ENCODE results near the gene HSF5. TPM values are rescaled to one million over a fixed set of nuclear protein-coding genes. Genes with fewer than 3 reads are reported as not detected.

The HSF5 gene
- total RNA-seq, 2 donors from 2014 or later, result 0.07 TPM; not detected in 1

DNA sequence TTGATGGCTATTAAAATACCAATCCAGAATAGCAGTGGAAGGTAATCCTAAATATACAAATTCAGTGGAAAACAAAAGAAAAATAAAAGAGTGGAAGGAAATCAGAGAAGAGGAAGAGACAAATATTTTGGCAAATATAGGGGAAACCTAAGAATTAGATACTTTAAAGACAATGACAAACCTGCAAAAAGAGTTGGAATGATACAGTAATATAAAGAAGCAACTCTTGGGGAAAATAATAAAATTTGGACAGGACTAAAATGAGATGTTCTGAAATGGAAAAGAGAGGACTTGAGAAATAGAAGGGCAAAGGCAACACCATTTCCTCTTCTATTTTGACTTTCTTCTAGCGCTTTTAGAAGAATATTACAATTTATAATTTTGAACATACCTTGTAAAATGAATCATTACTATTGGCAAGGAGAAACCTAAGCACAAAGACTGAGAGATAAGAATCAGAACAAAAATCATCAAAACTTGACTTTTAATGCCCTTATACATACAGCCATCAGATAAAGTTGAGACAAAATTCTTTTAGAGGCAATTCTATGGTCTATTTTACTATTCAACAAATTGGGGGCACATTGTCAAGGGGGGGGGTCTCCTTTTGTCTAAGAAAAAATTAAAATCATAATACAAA, 76.0 kb downstream of the HSF5 start:
- Histone ChIP-seq H3K9me3 (no peaks in the 10 kb centered on the region), H3K27me3 (no peaks in the 10 kb centered on the region), H3K36me3 (no peaks in the 10 kb centered on the region), H3K27ac (no peak overlapping the region), H3K4me1 (no peaks in the 10 kb centered on the region), H3K9ac (ENCODE audit: low read depth in 2 of 2, low read length in 2 of 2) (peak overlapping the region in 1 of 2 donors; percentile 68), H3K4me3 (peak overlapping the region; percentile 36)
- DNase-seq, result no peak
- TF ChIP-seq, protein P1, sequence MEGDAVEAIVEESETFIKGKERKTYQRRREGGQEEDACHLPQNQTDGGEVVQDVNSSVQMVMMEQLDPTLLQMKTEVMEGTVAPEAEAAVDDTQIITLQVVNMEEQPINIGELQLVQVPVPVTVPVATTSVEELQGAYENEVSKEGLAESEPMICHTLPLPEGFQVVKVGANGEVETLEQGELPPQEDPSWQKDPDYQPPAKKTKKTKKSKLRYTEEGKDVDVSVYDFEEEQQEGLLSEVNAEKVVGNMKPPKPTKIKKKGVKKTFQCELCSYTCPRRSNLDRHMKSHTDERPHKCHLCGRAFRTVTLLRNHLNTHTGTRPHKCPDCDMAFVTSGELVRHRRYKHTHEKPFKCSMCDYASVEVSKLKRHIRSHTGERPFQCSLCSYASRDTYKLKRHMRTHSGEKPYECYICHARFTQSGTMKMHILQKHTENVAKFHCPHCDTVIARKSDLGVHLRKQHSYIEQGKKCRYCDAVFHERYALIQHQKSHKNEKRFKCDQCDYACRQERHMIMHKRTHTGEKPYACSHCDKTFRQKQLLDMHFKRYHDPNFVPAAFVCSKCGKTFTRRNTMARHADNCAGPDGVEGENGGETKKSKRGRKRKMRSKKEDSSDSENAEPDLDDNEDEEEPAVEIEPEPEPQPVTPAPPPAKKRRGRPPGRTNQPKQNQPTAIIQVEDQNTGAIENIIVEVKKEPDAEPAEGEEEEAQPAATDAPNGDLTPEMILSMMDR (IDR thresholded peaks at IDR 0.05), result no peak
- intact Hi-C loops (cut with DNase I), result loop anchor here (10.0 kb wide), 1 partner anchor 47 kb away; no protein-coding TSS in a partner anchor

DNA sequence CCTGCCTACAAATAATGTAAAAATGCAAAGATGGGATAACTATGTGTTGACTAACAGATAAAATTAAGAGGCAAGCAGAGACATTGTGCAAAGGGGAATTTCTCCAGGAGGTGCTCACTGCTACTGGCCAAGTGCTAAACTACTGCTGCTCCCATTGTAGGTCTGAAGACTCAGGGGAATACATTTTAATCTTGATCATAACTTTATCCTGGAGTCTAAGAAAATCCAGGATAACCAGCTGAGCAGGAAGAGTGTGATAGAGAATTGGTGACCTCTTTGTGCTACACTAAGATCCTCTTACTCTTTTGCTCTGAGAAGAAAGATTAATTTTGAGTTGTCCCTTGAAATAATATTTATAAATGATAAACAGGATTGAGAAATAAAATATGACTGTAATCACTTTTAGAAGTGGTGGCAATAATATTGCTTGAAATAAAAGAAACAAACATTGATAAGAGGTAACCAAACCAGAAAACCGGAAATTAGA, 76.8 kb downstream of the HSF5 start:
- no peaks in the 10 kb centered on the region for H3K4me1 ChIP-seq
- TF ChIP-seq, protein P1 (IDR thresholded peaks at IDR 0.05), result no peak
- H3K27ac ChIP-seq, result peak overlapping the region; percentile 29
- intact Hi-C loops (cut with DNase I), result loop anchor here (10.0 kb wide), 1 partner anchor 47 kb away; no protein-coding TSS in a partner anchor
- H3K27me3 ChIP-seq, result no peaks in the 10 kb centered on the region
- no peak overlapping the region for H3K4me3 ChIP-seq
- peak overlapping the region; percentile 15 to 68 for H3K9ac ChIP-seq (ENCODE audit: low read depth in 2 of 2, low read length in 2 of 2)
- no peaks in the 10 kb centered on the region for H3K9me3 ChIP-seq
- no peaks in the 10 kb centered on the region for H3K36me3 ChIP-seq
- DNase-seq, result no peak

DNA sequence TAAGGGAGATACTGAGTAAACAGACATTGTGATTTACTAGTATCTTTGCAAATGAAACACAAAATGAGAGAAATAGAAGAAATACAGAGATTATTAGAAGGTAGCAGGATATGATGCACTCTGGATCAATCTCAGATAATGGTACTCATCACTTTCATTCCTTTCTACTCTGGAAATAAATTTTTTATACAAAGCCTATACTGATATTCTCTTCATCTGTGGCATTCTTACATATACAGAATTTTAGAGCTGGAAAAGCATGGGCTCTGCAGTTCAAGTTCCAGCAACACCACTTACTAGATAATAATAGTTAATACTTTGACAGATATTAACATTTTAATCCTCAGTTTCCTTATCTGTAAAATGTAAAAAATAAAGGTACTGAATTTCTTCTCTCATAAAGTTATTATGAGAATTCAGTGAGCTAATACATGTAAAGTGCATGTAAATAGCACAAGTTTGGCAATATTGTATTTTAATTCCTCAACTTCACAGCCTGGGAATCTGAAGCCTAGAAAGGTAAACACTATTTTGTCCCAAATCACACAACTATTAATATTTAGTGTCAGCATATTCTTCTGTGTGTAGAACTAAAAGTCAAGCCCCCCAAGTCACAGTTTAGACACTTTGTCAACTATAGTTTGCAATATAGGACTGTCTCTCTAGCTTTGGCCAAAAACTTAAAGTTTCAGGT, 77.3 kb downstream of the HSF5 start:
- Histone ChIP-seq H3K4me1 (no peaks in the 10 kb centered on the region), H3K9me3 (no peaks in the 10 kb centered on the region), H3K9ac (ENCODE audit: low read depth in 2 of 2, low read length in 2 of 2) (peak overlapping the region; percentile 15 to 68), H3K27ac (peak overlapping the region; percentile 29), H3K36me3 (no peaks in the 10 kb centered on the region), H3K4me3 (no peak overlapping the region), H3K27me3 (no peaks in the 10 kb centered on the region)
- intact Hi-C loops (cut with DNase I), result loop anchor here (10.0 kb wide), 1 partner anchor 46 kb away; no protein-coding TSS in a partner anchor
- TF ChIP-seq, protein P1 (IDR thresholded peaks at IDR 0.05), result no peak
- no peak for DNase-seq

DNA sequence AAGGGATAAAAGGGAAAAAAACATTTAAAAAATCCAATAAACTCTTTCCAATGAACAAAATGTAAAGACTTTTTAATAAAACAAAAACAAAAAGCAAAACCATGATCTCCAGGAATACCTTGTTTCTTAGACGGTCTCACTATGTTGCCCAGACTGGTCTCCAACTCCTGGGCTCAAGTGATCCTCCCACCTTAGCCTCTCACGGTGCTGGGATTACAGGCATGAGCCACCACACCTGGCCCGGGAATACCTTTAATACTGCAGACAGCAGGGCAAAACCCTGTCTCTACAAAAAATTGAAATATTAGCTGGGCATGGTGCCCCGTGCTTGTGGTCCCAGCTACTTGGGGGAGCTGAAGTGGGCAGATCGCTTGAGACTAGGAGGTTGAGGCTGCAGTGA, 78.8 kb downstream of the HSF5 start:
- Histone ChIP-seq H3K9ac (ENCODE audit: low read depth in 2 of 2, low read length in 2 of 2) (peak overlapping the region in 1 of 2 donors; percentile 41), H3K9me3 (no peaks in the 10 kb centered on the region), H3K4me1 (no peaks in the 10 kb centered on the region), H3K4me3 (no peak overlapping the region), H3K36me3 (no peaks in the 10 kb centered on the region), H3K27ac (peak overlapping the region; percentile 9), H3K27me3 (no peaks in the 10 kb centered on the region)
- intact Hi-C loops (cut with DNase I), result no loop called here
- TF ChIP-seq, protein P1 (IDR thresholded peaks at IDR 0.05), result no peak
- DNase-seq, result no peak

DNA sequence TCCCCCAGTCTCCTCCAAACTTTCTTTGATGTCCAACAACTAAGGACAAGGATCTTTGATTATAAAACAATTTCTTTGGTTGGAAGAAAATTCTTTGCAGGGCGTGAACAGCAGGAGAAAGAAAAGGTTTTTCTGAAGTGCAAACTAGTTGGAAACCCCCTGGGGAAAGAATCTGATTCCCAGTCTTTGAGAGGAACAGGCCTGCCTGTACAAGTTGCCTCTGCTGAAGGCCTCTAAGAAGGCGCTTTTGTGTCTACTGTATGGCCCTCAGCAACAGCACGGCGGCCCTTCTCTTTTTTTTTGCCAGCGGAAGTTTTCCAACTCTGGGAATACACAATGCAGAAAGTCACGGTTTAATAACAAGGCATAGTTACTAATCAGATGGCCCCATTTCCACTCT, 84.9 kb downstream of the HSF5 start:
- Histone ChIP-seq H3K4me3 (no peak overlapping the region), H3K4me1 (peaks cover 8% of the 10 kb centered on the region), H3K36me3 (no peaks in the 10 kb centered on the region), H3K27me3 (no peaks in the 10 kb centered on the region), H3K9me3 (no peaks in the 10 kb centered on the region), H3K27ac (no peak overlapping the region), H3K9ac (ENCODE audit: low read depth in 2 of 2, low read length in 2 of 2) (peak overlapping the region in 1 of 2 donors; percentile 38)
- DNase-seq, result no peak
- intact Hi-C loops (cut with DNase I), result no loop called here
- TF ChIP-seq, protein P1 (IDR thresholded peaks at IDR 0.05), result no peak
